ENCODE data around the gene PTGDS. TPM values are rescaled to one million over a fixed set of nuclear protein-coding genes. Genes with fewer than 3 reads are reported as not detected.

PTGDS gene
- polyA plus RNA-seq, 1 donor, result 21.9 TPM

DNA sequence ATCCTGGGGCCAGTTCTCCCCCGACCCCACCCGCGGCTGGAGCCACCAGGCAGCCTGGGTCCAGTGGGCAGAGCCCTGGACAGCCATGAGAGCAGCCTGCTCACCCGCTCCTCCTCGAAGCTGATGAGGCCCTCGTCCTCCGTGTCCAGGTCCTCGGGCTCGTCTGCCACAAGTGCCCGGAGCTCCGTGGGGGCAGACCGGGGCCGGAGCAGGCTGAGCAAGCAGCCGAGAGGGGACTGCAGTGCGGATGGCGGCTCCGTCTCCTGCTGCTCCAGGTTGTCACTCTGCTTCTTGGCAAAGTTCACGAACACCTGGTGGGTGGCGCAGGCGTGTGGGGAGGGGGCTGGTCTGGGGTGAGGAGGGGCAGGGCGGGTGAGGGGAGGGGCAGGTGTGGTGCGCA, 31.0 kb downstream of the PTGDS start:
- DNase-seq (ENCODE audit: low read depth), result no peak

GRCh38 chr9:137009217-137009616, 31.9 kb downstream of the PTGDS start:
- DNase-seq (ENCODE audit: low read depth), result no peak

DNA sequence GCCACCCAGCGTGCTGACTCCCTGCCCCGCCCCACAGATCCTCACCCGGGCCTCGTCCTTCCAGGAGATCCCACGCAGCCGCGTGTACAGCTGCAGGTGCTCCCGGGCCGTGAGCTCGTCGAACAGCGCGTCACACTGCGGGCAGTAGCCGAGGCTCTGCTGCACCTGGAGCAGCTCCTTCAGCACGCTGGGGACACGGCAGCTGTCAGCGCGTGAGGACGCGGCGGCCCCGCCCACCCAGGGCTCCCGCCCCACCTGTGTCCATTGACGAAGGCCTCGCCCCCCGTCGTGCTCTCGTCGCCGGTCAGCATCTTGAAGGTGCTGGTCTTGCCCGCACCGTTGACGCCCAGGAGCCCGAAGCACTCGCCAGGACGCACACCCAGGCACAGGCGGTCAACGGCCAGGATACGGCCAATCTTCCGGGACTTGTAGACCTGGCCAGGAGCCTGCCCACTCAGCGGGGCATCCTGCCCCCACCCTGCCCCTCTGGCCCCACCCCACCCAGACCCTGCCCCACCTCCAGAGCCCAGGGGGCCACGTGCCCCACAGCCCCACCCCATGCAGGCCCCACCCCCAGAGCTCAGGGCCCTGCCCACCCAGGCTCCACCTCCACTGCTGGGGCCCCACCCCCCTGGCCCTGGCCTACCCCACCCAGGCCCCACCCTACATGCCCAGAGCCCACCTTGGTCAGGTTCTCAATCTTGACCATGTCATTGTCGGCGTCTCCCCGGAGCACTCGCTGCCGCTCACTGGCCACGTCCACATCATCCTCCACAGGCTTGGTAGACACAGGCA, 32.8 kb downstream of the PTGDS start:
- DNase-seq (ENCODE audit: low read depth), result no peak

DNA sequence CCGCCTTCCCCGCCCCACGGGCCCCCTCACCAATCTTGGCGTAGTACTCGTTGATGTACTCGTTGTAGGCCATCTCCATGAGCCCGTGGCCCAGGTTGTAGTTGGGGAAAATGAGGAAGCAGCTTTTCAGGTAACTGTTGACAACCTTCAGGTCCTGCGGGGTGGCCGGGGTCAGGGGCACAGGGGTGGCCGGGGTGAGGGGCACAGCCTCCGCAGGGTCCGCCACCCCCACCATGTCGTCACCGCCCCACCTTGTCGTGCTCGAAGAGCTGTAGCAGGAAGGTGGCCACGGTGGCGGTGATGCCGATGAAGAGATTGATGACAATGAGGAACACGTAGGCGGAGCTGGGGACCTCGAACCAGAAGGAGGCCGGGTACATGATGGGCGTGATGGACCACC, 33.9 kb downstream of the PTGDS start:
- no peak for DNase-seq (ENCODE audit: low read depth)

GRCh38 chr9:137011907-137012675, 34.8 kb downstream of the PTGDS start:
- no peak for DNase-seq (ENCODE audit: low read depth)

- no peak for DNase-seq (ENCODE audit: low read depth)
Measured at GRCh38 chr9:137012694-137013570, 35.6 kb downstream of the PTGDS start.

- DNase-seq (ENCODE audit: low read depth), result no peak
Measured at GRCh38 chr9:137013571-137013940, 36.3 kb downstream of the PTGDS start.

GRCh38 chr9:137014166-137014565, 36.9 kb downstream of the PTGDS start:
- DNase-seq (ENCODE audit: low read depth), result no peak

GRCh38 chr9:137014776-137015539, 37.7 kb downstream of the PTGDS start:
- DNase-seq (ENCODE audit: low read depth), result no peak

DNA sequence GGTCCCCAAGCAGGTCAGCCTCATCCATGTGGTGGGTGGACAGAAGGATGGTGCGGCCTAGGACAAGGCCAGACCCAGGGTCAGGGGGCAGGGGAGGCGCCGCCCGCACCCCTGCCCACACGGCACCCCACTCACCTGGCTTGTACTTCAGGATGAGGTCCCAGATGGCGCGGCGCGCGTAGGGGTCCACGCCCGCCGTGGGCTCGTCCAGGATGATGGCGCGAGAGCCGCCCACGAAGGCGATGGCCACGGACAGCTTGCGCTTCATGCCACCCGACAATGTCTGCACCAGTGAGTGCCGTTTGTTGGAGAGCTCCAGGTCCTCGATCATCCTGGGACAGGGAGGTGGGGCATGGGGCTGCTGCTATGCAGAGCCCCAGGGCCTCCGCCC, 38.2 kb downstream of the PTGDS start:
- no peak for DNase-seq (ENCODE audit: low read depth)

DNA sequence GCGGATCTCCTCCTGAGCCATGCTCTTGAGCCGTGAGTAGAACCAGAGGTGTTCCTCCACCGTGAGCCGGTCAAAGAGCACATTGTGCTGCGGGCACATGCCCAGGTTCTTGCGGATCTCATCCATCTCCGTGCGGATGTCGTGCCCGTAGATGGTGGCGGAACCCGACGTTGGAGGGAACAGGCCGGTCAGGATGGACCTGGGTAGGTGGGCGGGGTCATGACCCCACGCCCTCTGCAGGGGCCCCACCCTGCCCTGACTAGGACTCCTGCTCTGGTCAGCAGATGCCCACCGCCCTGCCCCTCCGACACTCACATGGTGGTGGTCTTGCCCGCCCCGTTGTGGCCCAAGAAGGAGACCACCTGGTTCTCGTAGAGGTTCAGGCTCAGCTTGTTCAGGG, 38.7 kb downstream of the PTGDS start:
- no peak for DNase-seq (ENCODE audit: low read depth)

- DNase-seq (ENCODE audit: low read depth), result no peak
Measured at GRCh38 chr9:137016436-137016835, 39.1 kb downstream of the PTGDS start.

DNA sequence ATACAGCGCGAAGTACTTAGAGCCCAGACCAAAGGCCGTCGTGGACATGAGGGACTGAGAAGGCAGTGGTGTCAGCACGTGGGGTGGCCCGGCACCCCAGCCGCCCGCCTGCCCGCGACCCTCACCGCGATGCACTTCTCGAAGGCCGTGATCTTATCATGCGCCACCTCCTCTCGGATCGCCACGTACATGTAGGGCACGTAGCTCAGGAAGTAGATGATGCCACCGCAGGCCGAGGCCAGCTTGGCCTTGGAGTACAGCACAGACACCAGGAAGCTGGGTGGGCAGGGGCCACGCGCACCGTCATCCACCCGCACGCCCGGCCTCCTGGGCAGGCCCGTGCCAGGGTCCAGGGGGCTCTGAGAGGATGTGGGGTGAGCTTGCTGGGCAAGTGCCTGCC, 39.8 kb downstream of the PTGDS start:
- no peak for DNase-seq (ENCODE audit: low read depth)

- no peak for DNase-seq (ENCODE audit: low read depth)
Measured at GRCh38 chr9:137017791-137018497, 40.6 kb downstream of the PTGDS start.

- DNase-seq (ENCODE audit: low read depth), result no peak
Measured at GRCh38 chr9:137018761-137019559, 41.7 kb downstream of the PTGDS start.

DNA sequence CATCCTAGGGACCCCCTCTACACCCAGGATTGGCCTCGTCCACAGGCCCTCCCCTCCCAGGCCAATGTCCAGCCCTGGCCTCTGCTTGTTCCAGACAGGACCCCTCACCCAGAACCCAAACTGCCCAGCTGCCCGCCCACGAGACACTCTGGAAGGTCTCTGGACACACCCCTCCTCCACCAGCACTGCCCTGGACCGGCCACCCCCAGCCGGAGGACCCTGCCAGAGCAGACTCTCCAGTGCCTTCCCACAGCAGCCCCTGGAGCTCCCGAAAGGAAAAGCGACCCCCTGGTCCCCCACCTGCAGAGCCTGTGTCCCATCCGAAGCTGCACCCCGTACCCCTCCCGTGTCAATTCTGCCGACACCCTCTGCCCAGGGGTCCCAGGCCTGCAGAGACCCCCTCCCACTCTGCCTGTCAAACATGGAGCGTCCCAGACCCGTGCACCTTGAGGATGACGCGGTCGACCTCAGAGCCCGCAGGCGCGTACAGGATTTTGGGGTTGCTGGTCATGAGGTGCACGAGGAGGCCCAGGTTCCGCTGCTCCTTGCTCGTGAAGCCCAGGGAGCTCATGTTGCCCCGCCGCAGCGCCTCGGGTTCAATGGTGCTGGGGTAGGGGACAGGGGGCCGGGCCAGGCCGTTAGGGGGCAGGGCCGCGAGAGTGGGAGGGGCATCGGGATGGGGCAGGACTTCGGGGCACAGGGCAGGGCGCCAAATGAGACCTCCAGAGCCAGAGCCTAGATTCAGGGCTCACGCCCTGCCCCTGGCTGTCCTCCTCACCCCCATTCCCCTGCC, 42.8 kb downstream of the PTGDS start:
- DNase-seq (ENCODE audit: low read depth), result no peak

GRCh38 chr9:137020771-137021567, 43.7 kb downstream of the PTGDS start:
- DNase-seq (ENCODE audit: low read depth), result no peak

- no peak for DNase-seq (ENCODE audit: low read depth)
Measured at GRCh38 chr9:137021568-137021978, 44.3 kb downstream of the PTGDS start.

Data from forelimb muscle (tissue), 1 donor.